K562 (cell line): ENCODE data around the gene SART3. TPM values are rescaled to one million over a fixed set of nuclear protein-coding genes. Genes with fewer than 3 reads are reported as not detected.

Experiments
- ATAC-seq: fragments of 200-7000 bp; cut with Tn5 transposase; 3 replicates; pipeline ENCODE4 v1.9.1; 2020; ENCODE audit warnings: moderate library complexity
- BruUV-seq: library from RNA; stranded (reverse); fragments of 400-500 nt; replicated peaks from 2 replicates; lab custom pipeline; 2021; lab: Mats Ljungman, UMichigan
- CTCF ChIA-PET: fragments of 300-600 bp; formaldehyde crosslinking; extraction: SDS; loops from one replicate; lab custom pipeline; 2021; ENCODE audit warnings: low intra/inter-chr PET ratio; lab: Yijun Ruan, JAX
- POLR2A ChIA-PET: fragments of 300-600, 350-650 bp; sonication (Branson Sonifier 250); formaldehyde crosslinking; extraction: SDS; loops from one replicate; lab custom pipeline; 2021; ENCODE audit warnings: antibody characterized with exemption, inconsistent platforms; lab: Yijun Ruan, JAX
- DNase-seq, 4 experiments: peaks; one replicate each; pipeline versions ENCODE4 v3.0.0 to v3.0.0-alpha.2; 2011 to 2018; ENCODE audit warnings: low spot score in 3 of 4, mixed read lengths in 3 of 4; ENCODE audit errors: extremely low read depth in 1 of 4
- FAIRE-seq: peaks from 2 replicates; lab custom pipeline; 2011; peaks lifted over from hg19 to GRCh38; lab: Jason Lieb, UNC
- H2AFZ ChIP-seq: 2 replicates; pipeline ENCODE4 v1.6.0; 2011; ENCODE audit warnings: low read depth, low read length, control low read depth, inconsistent platforms
- H3K27ac ChIP-seq: fragments of 200-600 bp; 3 replicates; pipeline ENCODE4 v1.8.0; 2011; ENCODE audit warnings: low read depth, mild to moderate bottlenecking, control low read depth, inconsistent platforms, low read length, moderate library complexity, mixed read lengths; ENCODE audit errors: extremely low read depth
- H3K27me3 ChIP-seq, 2 experiments: fragments of 300-600 bp in 1 of 2; 2 replicates in 1 of 2; 3 replicates in 1 of 2; pipeline versions ENCODE4 v1.6.0 to v1.8.0; 2011; ENCODE audit warnings: inconsistent platforms in 2 of 2, low read length in 2 of 2, mild to moderate bottlenecking in 1 of 2, mixed read lengths in 1 of 2, moderate library complexity in 1 of 2; ENCODE audit not compliant: control insufficient read depth in 2 of 2, insufficient read depth in 2 of 2
- H3K36me3 ChIP-seq: fragments of 300-600 bp; 3 replicates; pipeline ENCODE4 v1.8.0; 2011; ENCODE audit warnings: mild to moderate bottlenecking, low read length, inconsistent platforms; ENCODE audit not compliant: control insufficient read depth, insufficient read depth
- H3K4me1 ChIP-seq, 2 experiments: fragments of 200-600 bp in 1 of 2; replicated peaks in 1 of 2; 2 replicates in 1 of 2; 3 replicates in 1 of 2; pipeline versions ENCODE4 v1.5.1 to v1.8.0; 2011; ENCODE audit warnings: inconsistent platforms in 2 of 2, low read length in 2 of 2, mild to moderate bottlenecking in 1 of 2, mixed read lengths in 1 of 2, moderate library complexity in 1 of 2; ENCODE audit not compliant: control insufficient read depth in 2 of 2, insufficient read depth in 2 of 2
- H3K4me2 ChIP-seq: 2 replicates; pipeline ENCODE4 v1.6.1; 2011; ENCODE audit warnings: low read length, control low read depth, inconsistent platforms, mixed read lengths; ENCODE audit not compliant: insufficient read depth
- H3K4me3 ChIP-seq: fragments of 200-600 bp; sonication (generic), shearing (Covaris generic); 2 replicates; pipeline ENCODE4 v1.5.1; 2016; ENCODE audit warnings: control low read depth, inconsistent platforms
- H3K79me2 ChIP-seq: fragments of 200-600 bp; 3 replicates; pipeline ENCODE4 v1.8.0; 2011; ENCODE audit warnings: low read length, inconsistent platforms; ENCODE audit not compliant: control insufficient read depth, insufficient read depth
- H3K9ac ChIP-seq, 2 experiments: 2 replicates each; pipeline versions ENCODE4 v1.6.0 to v1.6.1; 2011; ENCODE audit warnings: low read depth in 2 of 2, low read length in 2 of 2, control low read depth in 1 of 2, inconsistent platforms in 1 of 2, mild to moderate bottlenecking in 1 of 2, mixed read lengths in 1 of 2; ENCODE audit not compliant: insufficient read depth in 1 of 2
- H3K9me1 ChIP-seq: one replicate; pipeline ENCODE4 v1.6.0; 2011; ENCODE audit warnings: inconsistent platforms, mild to moderate bottlenecking, low read length, moderate library complexity; ENCODE audit not compliant: control insufficient read depth, insufficient read depth
- H3K9me3 ChIP-seq: replicated peaks from 2 replicates; pipeline ENCODE4 v1.5.1; 2011; ENCODE audit warnings: low read depth, low read length, inconsistent platforms; ENCODE audit not compliant: control insufficient read depth, insufficient read depth
- H4K20me1 ChIP-seq: replicated peaks from 2 replicates; pipeline ENCODE4 v1.6.1; 2011; ENCODE audit warnings: low read length, inconsistent platforms, mixed read lengths; ENCODE audit not compliant: control insufficient read depth, insufficient read depth
- C11orf30 ChIP-seq: fragments of 450-650 bp; IDR thresholded peaks from 2 replicates; pipeline ENCODE4 v1.6.1; 2016; ENCODE audit warnings: low read depth, mild to moderate bottlenecking
- DPF2 ChIP-seq: fragments of 450-650 bp; IDR thresholded peaks from 2 replicates; pipeline ENCODE4 v1.6.1; 2016
- ESRRA ChIP-seq: fragments of 450-650 bp; IDR thresholded peaks from 2 replicates; pipeline ENCODE4 v1.6.1; 2014; ENCODE audit warnings: low read depth, mild to moderate bottlenecking, moderate library complexity, borderline replicate concordance
- MEF2A ChIP-seq: IDR thresholded peaks from 2 replicates; pipeline ENCODE4 v1.6.1; 2011; ENCODE audit warnings: low read depth, mild to moderate bottlenecking, low read length, moderate library complexity; ENCODE audit not compliant: control insufficient read depth
- MTA2 ChIP-seq: fragments of 450-650 bp; IDR thresholded peaks from 2 replicates; pipeline ENCODE4 v1.6.1; 2016; ENCODE audit warnings: low read depth
- PURB ChIP-seq: sonication (generic); formaldehyde crosslinking; IDR thresholded peaks from 2 replicates; pipeline ENCODE4 v1.9.0; 2021; ENCODE audit warnings: low read depth, mild to moderate bottlenecking, missing genetic modification reagents
- RAD51 ChIP-seq: fragments of 450-650 bp; IDR thresholded peaks from 2 replicates; pipeline ENCODE4 v1.7.1; 2016; ENCODE audit warnings: low read depth, mild to moderate bottlenecking, borderline replicate concordance
- TRIM24 ChIP-seq, 2 experiments: fragments of 450-650 bp; IDR thresholded peaks; 2 replicates each; pipeline ENCODE4 v1.6.1; 2016
- XRCC3 ChIP-seq: fragments of 450-650 bp; IDR thresholded peaks from 2 replicates; pipeline ENCODE4 v1.6.1; 2017; ENCODE audit warnings: mild to moderate bottlenecking, moderate library complexity
- ZNF224 ChIP-seq: sonication (generic); formaldehyde crosslinking; IDR thresholded peaks from 2 replicates; pipeline ENCODE4 v1.8.0; 2022; ENCODE audit warnings: mild to moderate bottlenecking, missing genetic modification reagents
- ZNF316 ChIP-seq: fragments of 450-650 bp; IDR thresholded peaks from 2 replicates; pipeline ENCODE4 v1.6.1; 2016
- WGBS: fragments of 100-300 bp; shearing (Covaris generic); methylation state at CpG from one replicate; pipeline ENCODE4 v1.1.6; 2016; ENCODE audit warnings: low coverage, mixed read lengths; ENCODE audit not compliant: insufficient coverage; ENCODE audit errors: missing lambda C conversion rate; 5-methylcytosine and 5-hydroxymethylcytosine counted together
- in situ Hi-C: fragments of 300-500 bp; cut with MboI; formaldehyde crosslinking; loops from 4 replicates; pipeline ENCODE4 v1.15.0; 2018; ENCODE audit warnings: inconsistent platforms, mixed read lengths
- intact Hi-C: fragments of 100-400 bp; cut with micrococcal nuclease; formaldehyde crosslinking; loops from 2 replicates; pipeline ENCODE4 v1.14.2; 2022
- polyA plus RNA-seq, 8 experiments: library from polyadenylated mRNA; depleted of rRNA in 4 of 8; stranded (reverse) in 5 of 8; unstranded in 3 of 8; fragments of >200 nt; fragmentation: Nextera tagmentation in 2 of 8; fragmentation: Illumina TruSeq in 1 of 8; extraction: Ambion mirVana in 2 of 8; extraction: Trizol in 1 of 8; gene quantifications; 2 replicates each; pipeline versions ENCODE4 v1.2.1 to v1.2.3, GENCODE V29; 2011 to 2014; ENCODE audit warnings: inconsistent platforms in 1 of 8, missing spikeins in 1 of 8
- total RNA-seq, 7 experiments: library from RNA; depleted of rRNA in 6 of 7; stranded (reverse); fragments of >200 nt in 6 of 7; fragmentation: Illumina TruSeq in 2 of 7; extraction: Trizol in 2 of 7; gene quantifications; 2 replicates each; pipeline versions ENCODE4 v1.2.1 to v1.2.3, GENCODE V29; 2011 to 2021; ENCODE audit warnings: low replicate concordance in 1 of 7
- TF ChIP-seq, protein P1 (sequence below): sonication (generic); formaldehyde crosslinking; IDR thresholded peaks from 2 replicates; pipeline ENCODE4 v1.8.1; 2023; ENCODE audit warnings: mild to moderate bottlenecking, missing genetic modification reagents
- TF ChIP-seq, protein P2 (sequence below), 2 experiments: fragments of 250-450 bp in 1 of 2; fragments of 450-650 bp in 1 of 2; sonication (Bioruptor Pico) in 1 of 2; IDR thresholded peaks; 2 replicates each; pipeline versions ENCODE4 v1.6.1 to v1.8.0; 2016 to 2021; ENCODE audit warnings: mild to moderate bottlenecking in 2 of 2, moderate library complexity in 2 of 2, missing compliant biosample characterization in 1 of 2, missing genetic modification characterization in 1 of 2

SART3 gene
- total and polyA plus RNA-seq, 9 of the 15 experiments (the other 6 are each of a cell fraction or from before 2014, with no cell fraction given) = 8.9 to 167 (median 56.7) TPM

DNA sequence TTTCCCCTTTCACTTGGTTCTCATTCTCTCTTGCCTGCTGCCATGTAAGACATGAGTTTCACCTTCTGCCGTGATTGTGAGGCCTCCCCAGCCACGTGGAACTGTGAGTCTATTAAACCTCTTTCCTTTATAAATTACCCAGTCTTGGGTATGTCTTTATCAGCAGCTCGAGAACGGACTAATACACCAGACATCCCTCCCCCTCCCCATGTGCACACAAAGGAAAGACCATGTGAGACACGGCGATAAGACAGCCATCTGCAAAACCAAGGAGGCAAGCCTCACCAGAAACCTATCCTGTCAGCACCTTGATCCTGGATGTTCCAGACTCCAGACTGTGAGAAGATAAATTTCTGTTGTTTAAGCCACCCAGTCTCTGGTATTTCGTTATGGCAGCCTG, 75.6 kb downstream of the SART3 start (continued):
- TF ChIP-seq ESRRA = peak; percentile 38; the same call in 1 of the 2 replicates
- peak; percentile 53; the same call in 1 of the 2 replicates for TF ChIP-seq RAD51
- 0 out of 2 replicates have a peak, but pooled peaks have one; percentile 54 for TF ChIP-seq XRCC3
- peak; percentile 96 for TF ChIP-seq DPF2
- peak; percentile 98 to 99 for TF ChIP-seq TRIM24 (IDR thresholded peaks at IDR 0.05)
- TF ChIP-seq, all 486 proteins: peak for 129; not testable (repeated sequence) for 357

DNA sequence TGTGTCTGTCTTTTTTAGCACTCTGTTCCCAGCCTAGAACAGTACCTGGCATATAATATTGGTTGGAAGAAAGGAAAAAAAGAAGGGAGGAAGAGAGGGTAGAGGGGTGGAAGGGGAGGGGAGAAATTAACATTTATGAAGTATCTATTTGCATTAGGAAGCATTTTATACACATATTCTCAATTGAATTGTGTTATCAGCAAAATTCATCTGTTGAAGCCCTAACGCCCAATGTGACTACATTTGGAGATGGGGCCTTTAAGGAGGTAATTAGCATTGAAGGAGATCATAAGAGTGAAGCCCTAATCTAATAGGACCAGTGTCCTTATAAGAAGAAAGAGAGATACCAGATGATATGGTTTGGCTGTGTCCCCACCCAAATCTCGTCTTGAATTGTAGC, 76.1 kb downstream of the SART3 start:
- BruUV-seq = no TSS peak
- in situ Hi-C loops = no loop called here
- Histone ChIP-seq H3K9me3 (peaks cover 5% of the 10 kb centered on the region; the same call in 1 of the 2 replicates), H4K20me1 (no peaks in the 10 kb centered on the region), H3K79me2 (no peaks in the 10 kb centered on the region), H3K9ac (no peak overlapping the region), H3K4me3 (no peak overlapping the region), H3K4me2 (no peak overlapping the region), H3K27ac (no peak overlapping the region)
- 10% methylated on average over 2 of the region's 2 CpGs for WGBS
- CTCF ChIA-PET = no interaction called here
- FAIRE-seq = no peak
- POLR2A ChIA-PET = interaction anchor here (0.5 kb wide), 1 partner anchor 177 kb away, joined by 3 read pairs; no protein-coding TSS in a partner anchor
- TF ChIP-seq MTA2 = no peak
- TF ChIP-seq ZNF224 (CRISPR knock-in tag) = no peak
- TF ChIP-seq MEF2A = no peak
- no peak for TF ChIP-seq PURB (CRISPR knock-in tag)
- TF ChIP-seq, protein P1, sequence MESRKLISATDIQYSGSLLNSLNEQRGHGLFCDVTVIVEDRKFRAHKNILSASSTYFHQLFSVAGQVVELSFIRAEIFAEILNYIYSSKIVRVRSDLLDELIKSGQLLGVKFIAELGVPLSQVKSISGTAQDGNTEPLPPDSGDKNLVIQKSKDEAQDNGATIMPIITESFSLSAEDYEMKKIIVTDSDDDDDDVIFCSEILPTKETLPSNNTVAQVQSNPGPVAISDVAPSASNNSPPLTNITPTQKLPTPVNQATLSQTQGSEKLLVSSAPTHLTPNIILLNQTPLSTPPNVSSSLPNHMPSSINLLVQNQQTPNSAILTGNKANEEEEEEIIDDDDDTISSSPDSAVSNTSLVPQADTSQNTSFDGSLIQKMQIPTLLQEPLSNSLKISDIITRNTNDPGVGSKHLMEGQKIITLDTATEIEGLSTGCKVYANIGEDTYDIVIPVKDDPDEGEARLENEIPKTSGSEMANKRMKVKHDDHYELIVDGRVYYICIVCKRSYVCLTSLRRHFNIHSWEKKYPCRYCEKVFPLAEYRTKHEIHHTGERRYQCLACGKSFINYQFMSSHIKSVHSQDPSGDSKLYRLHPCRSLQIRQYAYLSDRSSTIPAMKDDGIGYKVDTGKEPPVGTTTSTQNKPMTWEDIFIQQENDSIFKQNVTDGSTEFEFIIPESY (CRISPR knock-in tag) = no peak
- TF ChIP-seq, protein P2, sequence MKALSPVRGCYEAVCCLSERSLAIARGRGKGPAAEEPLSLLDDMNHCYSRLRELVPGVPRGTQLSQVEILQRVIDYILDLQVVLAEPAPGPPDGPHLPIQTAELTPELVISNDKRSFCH (CRISPR knock-in tag; IDR thresholded peaks at IDR 0.05) = no peak
- TF ChIP-seq, protein P2 (tag; IDR thresholded peaks at IDR 0.05) = no peak
- TF ChIP-seq ZNF316 = peak; percentile 75
- peak; percentile 59 for TF ChIP-seq C11orf30
- TF ChIP-seq, all 486 proteins: peak for 2
- Histone ChIP-seq H3K36me3 (no peaks in the 10 kb centered on the region), H3K4me1 (peaks cover 13 to 18% of the 10 kb centered on the region in 2 experiments; a peak in 3 of 5 replicates), H2AFZ (no peak overlapping the region), H3K27me3 (no peaks in the 10 kb centered on the region), H3K9me1 (no peaks in the 10 kb centered on the region)
- DNase-seq (no peak), ATAC-seq (no peak)
- intact Hi-C loops = no loop called here
